ENCODE results near the gene LAMP1. TPM values are rescaled to one million over a fixed set of nuclear protein-coding genes. Genes with fewer than 3 reads are reported as not detected.

The LAMP1 gene
- total and polyA plus RNA-seq, 2 experiments from 2014 or later = 34.5 to 107 TPM

GRCh38 chr13:113351514-113352026 lies 54.5 kb downstream of the LAMP1 start:
- no peak overlapping the region for H3K4me3 ChIP-seq
- H3K4me2 ChIP-seq = no peak overlapping the region
- H3K36me3 ChIP-seq (ENCODE audit: insufficient read depth) = peaks cover 11% of the 10 kb centered on the region
- H3K4me3 Mint-ChIP-seq = no peak overlapping the region; the same call in 2 of the 3 replicates
- no peaks in the 10 kb centered on the region for H3K9me2 ChIP-seq (ENCODE audit: insufficient read depth)
- H3K9me3 Mint-ChIP-seq = peaks cover 17% of the 10 kb centered on the region
- no peak overlapping the region for H3K27ac ChIP-seq (ENCODE audit: low read depth)
- ATAC-seq (no peak), DNase-seq (ENCODE audit: low spot score) (no peak)
- H2AFZ ChIP-seq = no peak overlapping the region
- H3K4me1 Mint-ChIP-seq = no peaks in the 10 kb centered on the region
- peaks cover 9% of the 10 kb centered on the region; the same call in 1 of the 2 replicates for H4K20me1 ChIP-seq (replicated peaks; ENCODE audit: insufficient read depth)
- H3K27me3 Mint-ChIP-seq (ENCODE audit: insufficient read depth, low read depth, poor library complexity) = peaks cover 2% of the 10 kb centered on the region
- TF ChIP-seq, protein P1, sequence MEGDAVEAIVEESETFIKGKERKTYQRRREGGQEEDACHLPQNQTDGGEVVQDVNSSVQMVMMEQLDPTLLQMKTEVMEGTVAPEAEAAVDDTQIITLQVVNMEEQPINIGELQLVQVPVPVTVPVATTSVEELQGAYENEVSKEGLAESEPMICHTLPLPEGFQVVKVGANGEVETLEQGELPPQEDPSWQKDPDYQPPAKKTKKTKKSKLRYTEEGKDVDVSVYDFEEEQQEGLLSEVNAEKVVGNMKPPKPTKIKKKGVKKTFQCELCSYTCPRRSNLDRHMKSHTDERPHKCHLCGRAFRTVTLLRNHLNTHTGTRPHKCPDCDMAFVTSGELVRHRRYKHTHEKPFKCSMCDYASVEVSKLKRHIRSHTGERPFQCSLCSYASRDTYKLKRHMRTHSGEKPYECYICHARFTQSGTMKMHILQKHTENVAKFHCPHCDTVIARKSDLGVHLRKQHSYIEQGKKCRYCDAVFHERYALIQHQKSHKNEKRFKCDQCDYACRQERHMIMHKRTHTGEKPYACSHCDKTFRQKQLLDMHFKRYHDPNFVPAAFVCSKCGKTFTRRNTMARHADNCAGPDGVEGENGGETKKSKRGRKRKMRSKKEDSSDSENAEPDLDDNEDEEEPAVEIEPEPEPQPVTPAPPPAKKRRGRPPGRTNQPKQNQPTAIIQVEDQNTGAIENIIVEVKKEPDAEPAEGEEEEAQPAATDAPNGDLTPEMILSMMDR (conservative IDR thresholded peaks at IDR 0.05; ENCODE audit: low read depth in 2 of 2) = no peak
- no peak for TF ChIP-seq NANOG (IDR thresholded peaks at IDR 0.05; ENCODE audit: borderline replicate concordance)
- TF ChIP-seq EZH2 (IDR thresholded peaks at IDR 0.05; ENCODE audit: low read depth, unreplicated experiment) = no peak
- TF ChIP-seq, protein P2, sequence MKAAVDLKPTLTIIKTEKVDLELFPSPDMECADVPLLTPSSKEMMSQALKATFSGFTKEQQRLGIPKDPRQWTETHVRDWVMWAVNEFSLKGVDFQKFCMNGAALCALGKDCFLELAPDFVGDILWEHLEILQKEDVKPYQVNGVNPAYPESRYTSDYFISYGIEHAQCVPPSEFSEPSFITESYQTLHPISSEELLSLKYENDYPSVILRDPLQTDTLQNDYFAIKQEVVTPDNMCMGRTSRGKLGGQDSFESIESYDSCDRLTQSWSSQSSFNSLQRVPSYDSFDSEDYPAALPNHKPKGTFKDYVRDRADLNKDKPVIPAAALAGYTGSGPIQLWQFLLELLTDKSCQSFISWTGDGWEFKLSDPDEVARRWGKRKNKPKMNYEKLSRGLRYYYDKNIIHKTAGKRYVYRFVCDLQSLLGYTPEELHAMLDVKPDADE (IDR thresholded peaks at IDR 0.05) = no peak
- no peak for TF ChIP-seq STAT1 (IDR thresholded peaks at IDR 0.05; ENCODE audit: unreplicated experiment)
- TF ChIP-seq, protein P3, sequence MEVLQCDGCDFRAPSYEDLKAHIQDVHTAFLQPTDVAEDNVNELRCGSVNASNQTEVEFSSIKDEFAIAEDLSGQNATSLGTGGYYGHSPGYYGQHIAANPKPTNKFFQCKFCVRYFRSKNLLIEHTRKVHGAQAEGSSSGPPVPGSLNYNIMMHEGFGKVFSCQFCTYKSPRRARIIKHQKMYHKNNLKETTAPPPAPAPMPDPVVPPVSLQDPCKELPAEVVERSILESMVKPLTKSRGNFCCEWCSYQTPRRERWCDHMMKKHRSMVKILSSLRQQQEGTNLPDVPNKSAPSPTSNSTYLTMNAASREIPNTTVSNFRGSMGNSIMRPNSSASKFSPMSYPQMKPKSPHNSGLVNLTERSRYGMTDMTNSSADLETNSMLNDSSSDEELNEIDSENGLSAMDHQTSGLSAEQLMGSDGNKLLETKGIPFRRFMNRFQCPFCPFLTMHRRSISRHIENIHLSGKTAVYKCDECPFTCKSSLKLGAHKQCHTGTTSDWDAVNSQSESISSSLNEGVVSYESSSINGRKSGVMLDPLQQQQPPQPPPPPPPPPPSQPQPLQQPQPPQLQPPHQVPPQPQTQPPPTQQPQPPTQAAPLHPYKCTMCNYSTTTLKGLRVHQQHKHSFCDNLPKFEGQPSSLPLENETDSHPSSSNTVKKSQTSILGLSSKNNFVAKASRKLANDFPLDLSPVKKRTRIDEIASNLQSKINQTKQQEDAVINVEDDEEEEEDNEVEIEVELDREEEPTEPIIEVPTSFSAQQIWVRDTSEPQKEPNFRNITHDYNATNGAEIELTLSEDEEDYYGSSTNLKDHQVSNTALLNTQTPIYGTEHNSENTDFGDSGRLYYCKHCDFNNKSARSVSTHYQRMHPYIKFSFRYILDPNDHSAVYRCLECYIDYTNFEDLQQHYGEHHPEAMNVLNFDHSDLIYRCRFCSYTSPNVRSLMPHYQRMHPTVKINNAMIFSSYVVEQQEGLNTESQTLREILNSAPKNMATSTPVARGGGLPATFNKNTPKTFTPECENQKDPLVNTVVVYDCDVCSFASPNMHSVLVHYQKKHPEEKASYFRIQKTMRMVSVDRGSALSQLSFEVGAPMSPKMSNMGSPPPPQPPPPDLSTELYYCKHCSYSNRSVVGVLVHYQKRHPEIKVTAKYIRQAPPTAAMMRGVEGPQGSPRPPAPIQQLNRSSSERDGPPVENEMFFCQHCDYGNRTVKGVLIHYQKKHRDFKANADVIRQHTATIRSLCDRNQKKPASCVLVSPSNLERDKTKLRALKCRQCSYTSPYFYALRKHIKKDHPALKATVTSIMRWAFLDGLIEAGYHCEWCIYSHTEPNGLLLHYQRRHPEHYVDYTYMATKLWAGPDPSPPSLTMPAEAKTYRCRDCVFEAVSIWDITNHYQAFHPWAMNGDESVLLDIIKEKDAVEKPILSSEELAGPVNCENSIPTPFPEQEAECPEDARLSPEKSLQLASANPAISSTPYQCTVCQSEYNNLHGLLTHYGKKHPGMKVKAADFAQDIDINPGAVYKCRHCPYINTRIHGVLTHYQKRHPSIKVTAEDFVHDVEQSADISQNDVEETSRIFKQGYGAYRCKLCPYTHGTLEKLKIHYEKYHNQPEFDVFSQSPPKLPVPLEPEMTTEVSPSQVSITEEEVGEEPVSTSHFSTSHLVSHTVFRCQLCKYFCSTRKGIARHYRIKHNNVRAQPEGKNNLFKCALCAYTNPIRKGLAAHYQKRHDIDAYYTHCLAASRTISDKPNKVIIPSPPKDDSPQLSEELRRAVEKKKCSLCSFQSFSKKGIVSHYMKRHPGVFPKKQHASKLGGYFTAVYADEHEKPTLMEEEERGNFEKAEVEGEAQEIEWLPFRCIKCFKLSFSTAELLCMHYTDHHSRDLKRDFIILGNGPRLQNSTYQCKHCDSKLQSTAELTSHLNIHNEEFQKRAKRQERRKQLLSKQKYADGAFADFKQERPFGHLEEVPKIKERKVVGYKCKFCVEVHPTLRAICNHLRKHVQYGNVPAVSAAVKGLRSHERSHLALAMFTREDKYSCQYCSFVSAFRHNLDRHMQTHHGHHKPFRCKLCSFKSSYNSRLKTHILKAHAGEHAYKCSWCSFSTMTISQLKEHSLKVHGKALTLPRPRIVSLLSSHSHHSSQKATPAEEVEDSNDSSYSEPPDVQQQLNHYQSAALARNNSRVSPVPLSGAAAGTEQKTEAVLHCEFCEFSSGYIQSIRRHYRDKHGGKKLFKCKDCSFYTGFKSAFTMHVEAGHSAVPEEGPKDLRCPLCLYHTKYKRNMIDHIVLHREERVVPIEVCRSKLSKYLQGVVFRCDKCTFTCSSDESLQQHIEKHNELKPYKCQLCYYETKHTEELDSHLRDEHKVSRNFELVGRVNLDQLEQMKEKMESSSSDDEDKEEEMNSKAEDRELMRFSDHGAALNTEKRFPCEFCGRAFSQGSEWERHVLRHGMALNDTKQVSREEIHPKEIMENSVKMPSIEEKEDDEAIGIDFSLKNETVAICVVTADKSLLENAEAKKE (CRISPR knock-in tag; IDR thresholded peaks at IDR 0.05) = no peak
- TF ChIP-seq POLR2AphosphoS5 (IDR thresholded peaks at IDR 0.05; ENCODE audit: low read depth) = no peak
- no peak for TF ChIP-seq ZNF114 (CRISPR knock-in tag; IDR thresholded peaks at IDR 0.05)
- no peak for TF ChIP-seq CREB1 (CRISPR knock-in tag; IDR thresholded peaks at IDR 0.05; ENCODE audit: low read depth)
- TF ChIP-seq, protein P4, sequence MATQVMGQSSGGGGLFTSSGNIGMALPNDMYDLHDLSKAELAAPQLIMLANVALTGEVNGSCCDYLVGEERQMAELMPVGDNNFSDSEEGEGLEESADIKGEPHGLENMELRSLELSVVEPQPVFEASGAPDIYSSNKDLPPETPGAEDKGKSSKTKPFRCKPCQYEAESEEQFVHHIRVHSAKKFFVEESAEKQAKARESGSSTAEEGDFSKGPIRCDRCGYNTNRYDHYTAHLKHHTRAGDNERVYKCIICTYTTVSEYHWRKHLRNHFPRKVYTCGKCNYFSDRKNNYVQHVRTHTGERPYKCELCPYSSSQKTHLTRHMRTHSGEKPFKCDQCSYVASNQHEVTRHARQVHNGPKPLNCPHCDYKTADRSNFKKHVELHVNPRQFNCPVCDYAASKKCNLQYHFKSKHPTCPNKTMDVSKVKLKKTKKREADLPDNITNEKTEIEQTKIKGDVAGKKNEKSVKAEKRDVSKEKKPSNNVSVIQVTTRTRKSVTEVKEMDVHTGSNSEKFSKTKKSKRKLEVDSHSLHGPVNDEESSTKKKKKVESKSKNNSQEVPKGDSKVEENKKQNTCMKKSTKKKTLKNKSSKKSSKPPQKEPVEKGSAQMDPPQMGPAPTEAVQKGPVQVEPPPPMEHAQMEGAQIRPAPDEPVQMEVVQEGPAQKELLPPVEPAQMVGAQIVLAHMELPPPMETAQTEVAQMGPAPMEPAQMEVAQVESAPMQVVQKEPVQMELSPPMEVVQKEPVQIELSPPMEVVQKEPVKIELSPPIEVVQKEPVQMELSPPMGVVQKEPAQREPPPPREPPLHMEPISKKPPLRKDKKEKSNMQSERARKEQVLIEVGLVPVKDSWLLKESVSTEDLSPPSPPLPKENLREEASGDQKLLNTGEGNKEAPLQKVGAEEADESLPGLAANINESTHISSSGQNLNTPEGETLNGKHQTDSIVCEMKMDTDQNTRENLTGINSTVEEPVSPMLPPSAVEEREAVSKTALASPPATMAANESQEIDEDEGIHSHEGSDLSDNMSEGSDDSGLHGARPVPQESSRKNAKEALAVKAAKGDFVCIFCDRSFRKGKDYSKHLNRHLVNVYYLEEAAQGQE (IDR thresholded peaks at IDR 0.05; ENCODE audit: unreplicated experiment) = no peak
- TF ChIP-seq ZNF331 (CRISPR knock-in tag; IDR thresholded peaks at IDR 0.05; ENCODE audit: low read depth) = no peak
- no peak for TF ChIP-seq JUNB (IDR thresholded peaks at IDR 0.05; ENCODE audit: unreplicated experiment)
- TF ChIP-seq EZH2phosphoT487 (IDR thresholded peaks at IDR 0.05; ENCODE audit: unreplicated experiment) = no peak
- no peaks in the 10 kb centered on the region for H3K27me3 ChIP-seq (ENCODE audit: insufficient read depth)
- H3F3A ChIP-seq (replicated peaks; ENCODE audit: low read depth) = no peaks in the 10 kb centered on the region; the same call in none of the 2 replicates
- H3K27ac Mint-ChIP-seq = no peak overlapping the region
- no peaks in the 10 kb centered on the region for H3K4me1 ChIP-seq (ENCODE audit: insufficient read depth)
- H3K79me2 ChIP-seq (replicated peaks; ENCODE audit: insufficient read depth) = peaks cover 13% of the 10 kb centered on the region
- H3K36me3 Mint-ChIP-seq (ENCODE audit: low read depth) = peaks cover 74% of the 10 kb centered on the region

All from GM23338 (cell line).